ENCODE results near the gene CYTH4. TPM values are rescaled to one million over a fixed set of nuclear protein-coding genes. Genes with fewer than 3 reads are reported as not detected.
"Not testable (repeated sequence)": the region's sequence is repeated elsewhere in the genome, so short reads cannot be mapped to it uniquely, and the experiment has no call there.

Gene CYTH4, protein sequence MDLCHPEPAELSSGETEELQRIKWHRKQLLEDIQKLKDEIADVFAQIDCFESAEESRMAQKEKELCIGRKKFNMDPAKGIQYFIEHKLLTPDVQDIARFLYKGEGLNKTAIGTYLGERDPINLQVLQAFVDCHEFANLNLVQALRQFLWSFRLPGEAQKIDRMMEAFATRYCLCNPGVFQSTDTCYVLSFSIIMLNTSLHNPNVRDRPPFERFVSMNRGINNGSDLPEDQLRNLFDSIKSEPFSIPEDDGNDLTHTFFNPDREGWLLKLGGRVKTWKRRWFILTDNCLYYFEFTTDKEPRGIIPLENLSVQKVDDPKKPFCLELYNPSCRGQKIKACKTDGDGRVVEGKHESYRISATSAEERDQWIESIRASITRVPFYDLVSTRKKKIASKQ
- 1 to 10 TPM; 2.3 to 7.9 TPM for total RNA-seq

DNA sequence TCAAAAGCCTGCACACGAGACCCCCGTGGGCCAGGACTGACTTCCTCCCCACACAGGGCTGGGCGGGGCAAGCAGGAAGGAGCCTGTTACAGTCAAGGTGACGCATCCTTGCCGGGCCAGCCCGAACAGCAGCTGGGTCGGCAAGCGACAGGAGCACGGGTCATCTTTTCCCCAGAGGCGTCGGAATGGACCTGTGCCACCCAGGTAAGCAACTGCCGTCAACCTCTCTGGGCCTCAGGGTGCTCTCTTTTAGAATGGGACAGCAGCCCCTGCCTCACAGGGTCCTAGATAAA, at the start of gene CYTH4:
CYTH4 (plus strand) TSS at position 124 of the 293 bp plus-strand sequence; CDS start at position 186, 62 bp downstream.
- H3K27ac ChIP-seq: peak within 1 kb of the TSS in 2 of 4 donors; percentile 20 to 71
- peak in 2 of 3 donors; percentile 25 to 37 for TF ChIP-seq POLR2A (IDR thresholded peaks at IDR 0.05)
- TF ChIP-seq, protein P1, sequence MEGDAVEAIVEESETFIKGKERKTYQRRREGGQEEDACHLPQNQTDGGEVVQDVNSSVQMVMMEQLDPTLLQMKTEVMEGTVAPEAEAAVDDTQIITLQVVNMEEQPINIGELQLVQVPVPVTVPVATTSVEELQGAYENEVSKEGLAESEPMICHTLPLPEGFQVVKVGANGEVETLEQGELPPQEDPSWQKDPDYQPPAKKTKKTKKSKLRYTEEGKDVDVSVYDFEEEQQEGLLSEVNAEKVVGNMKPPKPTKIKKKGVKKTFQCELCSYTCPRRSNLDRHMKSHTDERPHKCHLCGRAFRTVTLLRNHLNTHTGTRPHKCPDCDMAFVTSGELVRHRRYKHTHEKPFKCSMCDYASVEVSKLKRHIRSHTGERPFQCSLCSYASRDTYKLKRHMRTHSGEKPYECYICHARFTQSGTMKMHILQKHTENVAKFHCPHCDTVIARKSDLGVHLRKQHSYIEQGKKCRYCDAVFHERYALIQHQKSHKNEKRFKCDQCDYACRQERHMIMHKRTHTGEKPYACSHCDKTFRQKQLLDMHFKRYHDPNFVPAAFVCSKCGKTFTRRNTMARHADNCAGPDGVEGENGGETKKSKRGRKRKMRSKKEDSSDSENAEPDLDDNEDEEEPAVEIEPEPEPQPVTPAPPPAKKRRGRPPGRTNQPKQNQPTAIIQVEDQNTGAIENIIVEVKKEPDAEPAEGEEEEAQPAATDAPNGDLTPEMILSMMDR (IDR thresholded peaks at IDR 0.05): no peak
- no peaks in the 10 kb centered on the region for H3K9me3 ChIP-seq
- H3K4me1 ChIP-seq: no peaks in the 10 kb centered on the region
- DNase-seq: peak in 3 of 4 donors; percentile 28 to 70 (median 30)
- 29 to 44% methylated on average over 10 to 12 of the region's 12 CpGs for WGBS, 2 donors
- peak within 1 kb of the TSS in 1 of 2 donors; percentile 10 for H3K4me3 ChIP-seq
- H3K36me3 ChIP-seq (replicated peaks in 1 of 2; ENCODE audit: insufficient read depth in 1 of 2, low read depth in 2 of 2): no peaks in the 10 kb centered on the region
- H3K27me3 ChIP-seq: peaks cover 0 to 10% of the 10 kb centered on the region in 2 donors
- ATAC-seq: no peak
- intact Hi-C loops (cut with DNase I): no loop called here

DNA sequence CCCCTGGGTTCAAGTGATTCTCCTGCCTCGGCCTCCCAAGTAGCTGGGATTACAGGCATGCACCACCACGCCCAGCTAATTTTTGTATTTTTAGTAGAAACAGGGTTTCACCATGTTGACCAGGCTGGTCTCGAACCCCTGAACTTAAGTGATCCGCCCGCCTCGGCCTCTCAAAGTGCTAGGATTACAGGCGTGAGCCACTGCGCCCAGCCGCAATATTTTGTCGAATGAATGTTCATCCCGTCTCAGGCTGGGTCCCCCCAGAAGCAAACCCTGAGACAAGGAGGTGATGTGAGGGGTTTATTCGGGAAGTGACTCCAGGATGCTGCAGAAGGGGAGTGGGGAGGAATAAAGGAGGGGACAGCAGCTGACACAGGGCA, 48.9 kb upstream of the CYTH4 start:
- H3K4me3 ChIP-seq; ATAC-seq; DNase-seq; H3K27me3 ChIP-seq; intact Hi-C loops (cut with DNase I); H3K9me3 ChIP-seq; H3K36me3 ChIP-seq (replicated peaks in 1 of 2; ENCODE audit: insufficient read depth in 1 of 2, low read depth in 2 of 2); H3K27ac ChIP-seq: not testable (repeated sequence)
- peaks cover 15% of the 10 kb centered on the region for H3K4me1 ChIP-seq
- WGBS, 2 donors: 89 to 92% methylated on average over 12 of the region's 12 CpGs

DNA sequence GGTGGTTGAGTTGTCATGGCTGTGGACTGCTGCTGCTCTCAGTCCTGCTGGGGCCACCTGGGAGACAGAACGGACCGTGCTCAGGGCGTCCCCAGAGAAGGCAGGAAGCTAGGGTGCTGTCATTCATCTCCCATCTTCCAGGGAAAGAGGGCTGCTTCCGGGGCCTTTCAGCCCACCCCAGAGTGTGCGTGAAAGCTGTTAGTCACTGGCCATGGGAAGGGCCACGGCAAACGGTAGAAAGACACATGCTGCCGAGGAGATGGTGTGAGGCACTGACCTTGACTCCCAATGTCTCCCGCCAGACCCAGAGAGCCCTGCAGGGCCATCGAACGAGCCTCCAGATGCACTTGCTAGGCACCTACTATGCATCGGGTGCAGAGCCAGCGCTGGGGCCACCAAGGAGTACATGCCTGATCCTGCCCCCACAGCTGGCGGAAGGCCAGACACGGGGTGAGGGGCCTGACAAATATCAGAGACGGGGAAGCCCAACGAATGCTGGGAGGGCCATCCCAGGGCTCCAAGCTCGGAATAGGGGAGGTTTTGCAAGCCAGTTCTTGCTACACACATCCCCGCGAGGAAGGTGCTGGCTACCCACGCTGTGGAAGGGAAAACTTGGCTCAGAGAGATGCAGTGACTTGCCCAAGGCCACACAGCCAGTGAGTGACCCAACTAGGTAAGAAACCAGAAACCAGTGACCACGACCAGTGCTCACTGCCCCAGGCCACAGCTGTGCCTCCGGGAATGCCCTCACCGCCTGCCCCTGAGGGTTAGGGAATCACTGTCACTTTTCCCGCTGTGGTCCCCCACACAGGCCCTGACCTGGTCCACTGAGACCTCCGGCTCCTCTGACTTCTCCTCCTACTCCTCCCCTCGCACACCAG, 48.3 kb upstream of the CYTH4 start:
- no peak for DNase-seq
- WGBS, 2 donors: 50 to 62% methylated on average over 22 to 25 of the region's 27 CpGs
- peaks cover 15% of the 10 kb centered on the region for H3K4me1 ChIP-seq
- no peaks in the 10 kb centered on the region for H3K9me3 ChIP-seq
- no peaks in the 10 kb centered on the region for H3K36me3 ChIP-seq (replicated peaks in 1 of 2; ENCODE audit: insufficient read depth in 1 of 2, low read depth in 2 of 2)
- H3K27ac ChIP-seq: no peak overlapping the region
- intact Hi-C loops (cut with DNase I): no loop called here
- no peak overlapping the region for H3K4me3 ChIP-seq
- H3K27me3 ChIP-seq: no peaks in the 10 kb centered on the region
- ATAC-seq: no peak
- TF ChIP-seq, protein P1 (IDR thresholded peaks at IDR 0.05): no peak
- no peak for TF ChIP-seq POLR2A (IDR thresholded peaks at IDR 0.05)

DNA sequence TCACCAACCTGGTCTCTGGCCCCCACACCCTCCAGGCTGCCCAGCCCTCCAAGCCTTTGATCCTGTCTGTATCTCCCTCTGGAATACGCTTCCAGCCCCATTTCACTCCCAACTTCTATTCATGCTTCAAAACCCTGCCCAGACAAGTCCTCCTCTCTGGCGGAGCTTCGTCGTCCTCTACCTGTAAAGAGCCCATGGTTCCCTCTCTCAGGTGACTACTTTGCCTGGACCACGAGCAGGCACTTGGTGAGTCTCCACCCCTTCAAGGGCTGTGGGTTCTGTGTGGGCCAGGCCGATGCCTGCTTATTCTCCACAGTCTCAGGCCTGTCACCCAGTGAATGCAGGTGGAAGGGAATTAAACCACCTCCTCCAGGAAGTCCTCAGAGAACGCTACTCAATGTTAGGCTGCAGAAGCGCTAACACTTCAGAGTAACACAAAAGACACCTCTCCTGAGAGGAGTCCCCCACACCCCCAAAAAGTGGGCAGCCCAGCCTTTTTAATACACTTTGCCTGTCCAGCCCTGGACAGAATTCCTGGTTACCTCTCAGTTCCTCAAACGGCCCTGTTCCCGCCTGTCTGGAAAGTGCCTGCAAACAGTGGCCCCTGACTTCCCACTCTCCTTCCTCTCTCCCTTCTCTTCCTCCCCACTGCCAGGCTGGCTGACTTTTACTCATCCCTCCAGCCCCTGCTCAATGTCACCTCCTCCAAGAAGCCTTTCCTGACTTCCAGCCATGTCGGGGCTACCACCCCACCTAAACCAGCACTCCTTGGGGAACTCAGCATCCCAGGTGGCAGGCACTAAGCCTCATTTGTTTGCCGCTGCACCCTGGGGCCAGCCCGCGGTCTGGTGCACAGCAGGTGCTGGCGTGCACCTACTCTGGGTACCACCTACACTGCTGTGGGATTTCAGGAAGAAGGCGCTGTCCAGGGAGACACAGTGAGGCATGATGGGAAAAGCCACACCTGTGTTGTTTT, 47.3 kb upstream of the CYTH4 start:
- DNase-seq (no peak), ATAC-seq (no peak)
- no peak overlapping the region for H3K4me3 ChIP-seq
- no peak for TF ChIP-seq POLR2A (IDR thresholded peaks at IDR 0.05)
- TF ChIP-seq, protein P1 (IDR thresholded peaks at IDR 0.05): no peak
- no peak overlapping the region for H3K27ac ChIP-seq
- no peaks in the 10 kb centered on the region for H3K36me3 ChIP-seq (replicated peaks in 1 of 2; ENCODE audit: insufficient read depth in 1 of 2, low read depth in 2 of 2)
- H3K27me3 ChIP-seq: no peaks in the 10 kb centered on the region
- intact Hi-C loops (cut with DNase I): no loop called here
- WGBS, 2 donors: 71 to 81% methylated on average over 16 of the region's 16 CpGs
- no peaks in the 10 kb centered on the region for H3K9me3 ChIP-seq
- peaks cover 10% of the 10 kb centered on the region for H3K4me1 ChIP-seq
